Mesothelial cell of epicardium (in vitro differentiated cells): Measurements from ENCODE around the gene CPVL. TPM values are rescaled to one million over a fixed set of nuclear protein-coding genes. Genes with fewer than 3 reads are reported as not detected.

Experiments used
- DNase-seq, 2 experiments: peaks; one replicate each; pipeline ENCODE4 v3.0.0; 2021; ENCODE audit warnings: low spot score in 2 of 2; ENCODE audit not compliant: unreplicated experiment in 2 of 2
- H3K27ac Mint-ChIP-seq: 2 replicates; pipeline ENCODE4 v1.8.0; 2021; ENCODE audit warnings: mixed read lengths
- H3K27me3 Mint-ChIP-seq: 2 replicates; pipeline ENCODE4 v1.8.0; 2021; ENCODE audit warnings: low read depth, mixed read lengths
- H3K36me3 Mint-ChIP-seq: 2 replicates; pipeline ENCODE4 v1.8.0; 2021; ENCODE audit warnings: mixed read lengths
- H3K4me1 Mint-ChIP-seq: 2 replicates; pipeline ENCODE4 v1.8.0; 2021; ENCODE audit warnings: mixed read lengths
- H3K4me3 Mint-ChIP-seq: 2 replicates; pipeline ENCODE4 v1.8.0; 2021; ENCODE audit warnings: mild to moderate bottlenecking, moderate library complexity, mixed read lengths
- H3K9me3 Mint-ChIP-seq: 2 replicates; pipeline ENCODE4 v1.8.0; 2021; ENCODE audit warnings: mixed read lengths
- CTCF ChIP-seq: fragments of 200-600 bp; sonication (generic); IDR thresholded peaks from one replicate; pipeline ENCODE4 v1.5.0; 2021; ENCODE audit warnings: antibody characterized with exemption; ENCODE audit not compliant: unreplicated experiment
- total RNA-seq: library from RNA; stranded (reverse); gene quantifications from 3 replicates; pipeline ENCODE4 v1.2.1, GENCODE V29; 2021

CPVL gene
- total RNA-seq, 1 donor from 2014 or later, result 11.4 TPM

- Mint-ChIP-seq H3K27me3 (no peaks in the 10 kb centered on the region), H3K4me1 (peaks cover 1% of the 10 kb centered on the region), H3K36me3 (peaks cover 6% of the 10 kb centered on the region), H3K27ac (no peak overlapping the region), H3K4me3 (no peak overlapping the region), H3K9me3 (peaks cover 5% of the 10 kb centered on the region)
- no peak for TF ChIP-seq CTCF
- DNase-seq, result no peak
Measured at GRCh38 chr7:29017713-29018112, 128.6 kb downstream of the CPVL start.

- no peaks in the 10 kb centered on the region for H3K9me3 Mint-ChIP-seq
- H3K27ac Mint-ChIP-seq, result no peak overlapping the region
- H3K4me1 Mint-ChIP-seq, result peaks cover 1% of the 10 kb centered on the region
- no peaks in the 10 kb centered on the region for H3K27me3 Mint-ChIP-seq
- no peak for TF ChIP-seq CTCF
- no peak overlapping the region for H3K4me3 Mint-ChIP-seq
- no peaks in the 10 kb centered on the region for H3K36me3 Mint-ChIP-seq
- DNase-seq, result no peak
Measured at GRCh38 chr7:29014725-29015124, 131.6 kb downstream of the CPVL start.

- no peak for DNase-seq
- TF ChIP-seq CTCF, result no peak
- H3K4me1 Mint-ChIP-seq, result peaks cover 1% of the 10 kb centered on the region
- no peaks in the 10 kb centered on the region for H3K27me3 Mint-ChIP-seq
- H3K4me3 Mint-ChIP-seq, result no peak overlapping the region
- H3K9me3 Mint-ChIP-seq, result no peaks in the 10 kb centered on the region
- no peak overlapping the region for H3K27ac Mint-ChIP-seq
- H3K36me3 Mint-ChIP-seq, result no peaks in the 10 kb centered on the region
Measured at GRCh38 chr7:29013931-29014330, 132.4 kb downstream of the CPVL start.

GRCh38 chr7:29013082-29013695 lies 133.1 kb downstream of the CPVL start:
- Mint-ChIP-seq H3K27me3 (no peaks in the 10 kb centered on the region), H3K4me1 (peaks cover 1% of the 10 kb centered on the region), H3K27ac (no peak overlapping the region), H3K9me3 (no peaks in the 10 kb centered on the region), H3K36me3 (no peaks in the 10 kb centered on the region), H3K4me3 (no peak overlapping the region)
- no peak for DNase-seq
- no peak for TF ChIP-seq CTCF

GRCh38 chr7:29009947-29010346 lies 136.4 kb downstream of the CPVL start:
- DNase-seq, result no peak
- no peak for TF ChIP-seq CTCF
- H3K27me3 Mint-ChIP-seq, result no peaks in the 10 kb centered on the region
- H3K4me3 Mint-ChIP-seq, result no peak overlapping the region
- H3K27ac Mint-ChIP-seq, result no peak overlapping the region
- no peaks in the 10 kb centered on the region for H3K4me1 Mint-ChIP-seq
- H3K9me3 Mint-ChIP-seq, result peaks cover 14% of the 10 kb centered on the region
- peaks cover 1% of the 10 kb centered on the region for H3K36me3 Mint-ChIP-seq

GRCh38 chr7:29008590-29008989 lies 137.7 kb downstream of the CPVL start:
- Mint-ChIP-seq H3K27me3 (no peaks in the 10 kb centered on the region), H3K4me1 (no peaks in the 10 kb centered on the region), H3K36me3 (peaks cover 1% of the 10 kb centered on the region), H3K4me3 (no peak overlapping the region), H3K27ac (no peak overlapping the region), H3K9me3 (peaks cover 14% of the 10 kb centered on the region)
- DNase-seq, result no peak
- no peak for TF ChIP-seq CTCF
